Epidermal melanocyte (primary cell): ENCODE data around the gene RERGL.
"Not testable (repeated sequence)": the region's sequence is repeated elsewhere in the genome, so short reads cannot be mapped to it uniquely, and the experiment has no call there.

Source experiments
- DNase-seq: peaks from one replicate; pipeline ENCODE4 v3.0.0; 2011; ENCODE audit warnings: low spot score; ENCODE audit not compliant: insufficient read length

RERGL gene, protein sequence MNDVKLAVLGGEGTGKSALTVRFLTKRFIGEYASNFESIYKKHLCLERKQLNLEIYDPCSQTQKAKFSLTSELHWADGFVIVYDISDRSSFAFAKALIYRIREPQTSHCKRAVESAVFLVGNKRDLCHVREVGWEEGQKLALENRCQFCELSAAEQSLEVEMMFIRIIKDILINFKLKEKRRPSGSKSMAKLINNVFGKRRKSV

DNA sequence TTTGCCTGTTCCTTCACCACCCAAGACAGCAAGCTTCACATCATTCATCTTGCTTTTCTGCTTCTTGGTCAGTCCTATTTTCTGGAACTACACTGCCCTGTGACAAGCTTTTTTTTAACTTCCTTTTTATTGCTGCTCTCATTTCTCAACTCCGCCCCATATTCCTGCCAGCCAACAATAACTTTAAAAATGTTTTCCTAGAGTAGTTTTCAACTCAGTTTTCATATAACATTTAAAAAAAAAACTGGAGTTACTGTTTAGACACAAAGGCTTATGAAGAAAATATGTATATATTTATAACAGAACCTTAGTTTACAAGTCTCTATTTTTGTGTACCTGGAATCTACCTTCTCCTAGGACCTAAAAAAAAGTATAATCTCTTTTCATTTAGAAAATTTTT, at the start of gene RERGL:
Gene RERGL (minus strand): TSS at position 101 of the 400 bp plus-strand sequence. CDS start 53 bp downstream, at position 48.
- no peak for DNase-seq

DNA sequence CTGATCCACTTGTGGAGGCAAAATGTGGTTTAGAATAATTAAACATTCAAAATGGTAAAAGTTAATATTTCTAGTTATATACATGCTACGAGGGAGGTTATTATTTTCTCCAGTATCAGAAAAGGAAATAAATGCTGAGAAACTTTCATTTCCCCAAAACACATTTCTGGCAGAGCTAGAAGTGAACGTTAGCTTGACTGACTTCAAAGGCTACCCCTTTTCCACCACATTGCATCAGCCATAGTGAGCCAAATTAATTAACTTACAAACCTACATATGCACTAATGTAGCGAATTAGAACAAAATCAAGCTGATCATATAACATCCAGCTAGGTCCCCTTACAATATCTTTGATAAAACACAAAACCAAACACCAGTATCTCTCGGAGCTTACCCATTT, 49.3 kb upstream of the RERGL start:
- no peak for DNase-seq

DNA sequence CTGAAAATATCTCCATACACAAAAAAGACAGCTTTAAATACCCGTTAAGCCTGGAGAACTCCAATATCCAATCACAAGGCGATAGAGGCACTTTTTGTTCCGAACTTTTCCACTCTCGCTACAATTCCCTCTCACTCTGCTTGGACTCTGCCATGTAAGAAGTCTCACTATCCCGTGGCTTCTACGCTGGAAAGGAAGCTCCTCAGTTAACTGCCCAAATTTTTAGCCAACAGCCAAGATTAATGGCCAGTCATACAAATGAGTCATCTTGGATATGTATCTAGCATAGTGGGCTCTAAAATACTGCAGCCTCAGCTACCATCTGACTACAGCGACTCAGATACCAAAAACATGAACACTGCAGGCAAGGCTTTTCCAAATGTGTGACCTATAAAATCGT, 45.5 kb upstream of the RERGL start:
- no peak for DNase-seq

DNA sequence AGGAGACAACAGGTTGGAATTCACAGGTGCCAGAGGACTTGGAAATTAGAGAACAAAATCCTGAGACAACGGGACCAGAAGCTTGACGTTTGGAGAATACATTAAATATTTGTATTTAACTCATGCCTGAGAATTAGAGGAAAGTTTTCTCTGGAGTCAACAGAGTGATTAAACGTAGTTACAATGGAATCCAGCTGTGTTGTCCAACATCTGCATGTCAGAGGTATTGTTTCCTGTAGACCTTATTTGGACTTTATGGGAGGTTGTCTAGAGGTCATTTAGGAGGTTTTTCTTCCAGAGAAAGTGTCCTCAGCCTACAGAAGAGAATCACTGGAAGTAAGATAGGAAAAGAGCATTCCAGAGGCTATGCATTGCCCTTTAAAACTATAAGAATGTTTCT, 45.1 kb upstream of the RERGL start:
- DNase-seq = no peak

DNA sequence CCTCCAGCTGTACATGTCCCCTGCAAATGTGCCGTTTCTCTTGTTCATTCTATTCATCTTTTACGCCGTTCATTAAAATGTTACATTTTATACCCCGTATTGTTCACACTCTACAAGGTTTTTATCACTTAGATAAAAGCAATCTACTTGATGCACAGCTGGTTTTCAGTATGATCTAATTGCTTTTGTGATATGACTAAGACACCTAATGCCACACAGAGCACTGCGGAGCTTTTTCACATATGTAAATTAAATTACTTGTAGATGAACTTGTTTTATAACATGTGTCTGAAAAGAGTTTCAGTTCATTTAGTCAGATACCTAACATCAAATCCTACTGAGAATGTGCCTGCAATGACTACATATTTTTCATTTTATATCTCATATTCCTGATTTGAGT, 40.9 kb upstream of the RERGL start:
- DNase-seq = no peak

DNA sequence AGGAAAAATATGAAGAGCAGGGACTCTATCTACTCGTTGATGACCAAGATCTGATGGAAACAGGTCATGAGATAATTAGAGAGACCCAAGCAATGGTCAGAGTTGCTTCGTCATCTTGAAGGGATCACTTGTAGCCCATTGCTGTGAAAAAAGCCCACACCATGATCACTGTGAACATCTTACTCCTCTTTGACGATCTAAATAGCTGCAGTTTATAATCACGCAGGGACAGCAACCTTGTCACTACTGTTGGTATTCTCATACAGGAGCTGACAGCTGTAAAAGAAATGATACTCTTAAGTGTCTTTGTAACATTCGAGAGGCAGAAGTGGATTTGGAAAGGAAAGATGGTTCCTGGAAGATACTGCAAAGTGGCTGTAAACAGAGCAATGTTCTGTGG, 33.7 kb upstream of the RERGL start:
- DNase-seq = no peak

DNA sequence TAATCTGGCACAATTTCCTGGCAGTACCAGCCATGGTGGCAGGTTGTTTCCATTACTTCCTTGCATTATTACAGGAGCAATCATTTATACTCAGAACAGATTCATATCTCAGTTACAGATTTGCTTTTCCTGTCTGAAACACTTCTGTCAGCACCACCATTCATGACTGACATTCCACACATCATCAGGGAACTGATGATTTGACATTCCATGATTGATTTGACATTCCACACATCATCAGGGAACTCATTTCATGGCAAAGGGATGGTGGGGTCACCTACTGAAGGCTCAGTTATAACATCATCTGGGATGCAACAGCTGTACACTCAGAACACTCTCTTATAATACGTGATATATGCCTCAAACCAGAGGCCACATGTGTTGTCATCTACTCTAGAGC, 30.9 kb upstream of the RERGL start:
- DNase-seq = no peak

DNA sequence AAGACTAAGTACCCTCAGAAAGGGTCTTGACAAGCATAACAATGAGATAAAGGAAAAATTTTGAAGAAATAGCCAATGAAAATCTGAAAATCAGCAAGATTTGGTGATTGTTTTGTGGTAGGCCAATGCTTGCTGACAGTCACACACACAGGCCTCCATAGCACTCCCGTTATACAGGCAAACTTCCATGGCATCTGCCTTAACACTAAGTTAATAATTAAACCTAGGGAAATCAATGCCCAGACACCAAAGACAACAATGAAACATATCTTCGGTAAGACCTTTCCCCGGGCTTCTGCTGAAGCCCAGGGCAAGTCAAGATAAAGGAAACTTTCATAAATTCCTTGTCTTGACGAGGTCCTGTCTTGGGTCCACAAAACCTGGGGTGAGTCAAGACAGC, 18.6 kb upstream of the RERGL start:
- DNase-seq = no peak

DNA sequence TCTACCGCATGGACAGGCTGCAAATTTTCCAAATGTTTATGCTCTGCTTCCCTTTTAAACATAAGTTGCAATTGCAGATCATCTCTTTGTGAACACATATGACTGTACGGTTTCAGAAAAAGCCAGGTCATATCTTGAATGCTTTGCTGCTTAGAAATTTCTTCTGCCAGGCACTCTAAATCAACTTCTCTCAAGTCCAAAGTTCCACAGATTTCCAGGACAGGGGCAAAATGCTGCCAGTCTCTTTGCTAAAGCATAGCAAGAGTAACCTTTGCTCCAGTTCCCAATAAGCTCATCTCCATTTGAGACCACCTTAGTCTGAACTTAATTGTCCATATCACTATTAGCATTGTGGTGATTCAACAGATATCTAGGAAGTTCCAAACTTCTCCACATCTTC, 13.6 kb upstream of the RERGL start:
- DNase-seq = no peak

DNA sequence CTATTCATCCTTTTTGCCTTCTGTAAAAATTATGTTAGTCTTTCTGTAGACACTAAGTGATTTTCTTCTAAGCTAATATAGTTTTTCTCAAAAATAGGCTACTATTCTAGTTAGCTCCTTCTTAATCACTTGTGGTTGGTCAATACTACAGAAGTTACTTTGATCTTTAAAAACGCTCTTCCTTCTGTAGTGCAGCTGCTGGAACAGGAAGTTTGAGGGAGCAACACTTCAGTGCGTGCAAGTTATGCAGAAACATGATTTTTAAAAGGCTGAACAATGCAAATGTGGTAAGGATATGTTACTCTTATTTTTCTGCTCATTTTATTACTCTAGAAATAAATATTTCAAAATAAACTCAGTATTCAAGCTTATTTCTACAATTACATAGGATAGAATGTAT, 11.1 kb upstream of the RERGL start:
- DNase-seq = no peak

DNA sequence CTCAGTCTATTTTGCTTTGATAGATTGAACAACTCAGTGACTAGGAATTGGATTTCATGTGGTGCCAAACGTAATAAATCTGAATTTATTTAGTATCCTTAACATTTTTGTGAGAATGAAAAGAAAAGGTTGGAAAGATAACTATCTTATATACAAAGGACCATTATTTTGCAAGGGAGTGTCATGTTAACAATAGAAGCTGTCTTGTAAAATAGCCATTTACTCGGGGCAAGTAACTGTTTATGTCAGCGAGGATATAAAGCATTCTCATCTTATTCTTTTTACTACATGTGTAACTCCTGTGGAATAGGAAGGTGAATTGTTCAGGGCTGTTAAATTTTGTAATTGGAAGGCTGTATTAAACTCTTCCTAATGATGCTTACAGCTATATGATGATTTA, 5.9 kb downstream of the RERGL start:
- DNase-seq = no peak

DNA sequence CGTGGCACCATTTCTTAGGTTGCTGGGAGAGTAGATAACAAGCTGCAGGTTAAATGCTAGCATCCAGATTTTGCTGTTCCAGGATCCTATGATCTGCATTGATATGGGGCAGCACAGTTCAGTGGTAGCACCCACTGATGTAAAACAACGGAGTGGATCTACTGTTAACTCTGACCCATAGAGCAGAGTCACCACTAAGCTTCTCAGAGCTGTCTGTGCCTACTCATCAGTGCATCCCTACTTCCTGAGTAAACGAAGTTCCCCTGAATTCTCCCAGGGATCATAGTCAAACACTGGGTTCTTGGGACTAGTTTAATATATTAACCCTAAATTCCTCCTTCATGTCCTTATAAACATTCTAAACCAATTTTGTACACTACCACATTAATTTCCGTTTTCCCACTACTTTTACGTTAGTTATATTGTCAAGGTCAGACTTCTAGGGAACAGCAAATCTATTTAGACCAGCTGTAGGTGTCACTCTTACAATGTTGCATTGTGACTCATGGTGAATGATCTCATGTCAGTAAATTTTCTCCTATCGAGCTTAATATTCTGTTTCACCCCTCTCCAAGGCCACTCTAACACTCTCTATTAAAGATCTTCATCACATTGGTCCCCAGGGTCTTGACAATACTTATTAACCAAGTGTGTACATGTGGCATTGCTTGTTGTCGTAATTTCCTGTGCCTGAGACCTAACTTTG, 10.3 kb downstream of the RERGL start:
- DNase-seq = no peak

DNA sequence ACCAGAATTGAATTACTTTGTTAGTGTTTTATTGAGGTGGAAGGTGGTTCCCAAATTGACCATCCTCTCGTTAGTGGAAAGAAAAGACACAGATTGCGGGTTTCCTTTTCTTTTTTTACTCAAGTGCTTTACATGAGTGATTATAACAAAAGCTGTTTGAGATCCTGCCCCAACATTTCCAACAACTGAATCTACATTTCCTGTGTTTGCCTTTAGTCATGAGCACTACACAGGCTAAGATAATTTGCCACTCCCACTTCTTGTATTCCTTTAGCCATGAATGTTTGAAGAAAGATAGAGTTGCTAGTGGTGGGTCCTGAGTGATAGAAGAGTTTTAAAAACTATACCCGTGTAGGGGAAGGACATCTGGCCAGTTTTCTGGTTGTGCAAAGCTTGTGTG, 16.0 kb downstream of the RERGL start:
- DNase-seq = no peak

DNA sequence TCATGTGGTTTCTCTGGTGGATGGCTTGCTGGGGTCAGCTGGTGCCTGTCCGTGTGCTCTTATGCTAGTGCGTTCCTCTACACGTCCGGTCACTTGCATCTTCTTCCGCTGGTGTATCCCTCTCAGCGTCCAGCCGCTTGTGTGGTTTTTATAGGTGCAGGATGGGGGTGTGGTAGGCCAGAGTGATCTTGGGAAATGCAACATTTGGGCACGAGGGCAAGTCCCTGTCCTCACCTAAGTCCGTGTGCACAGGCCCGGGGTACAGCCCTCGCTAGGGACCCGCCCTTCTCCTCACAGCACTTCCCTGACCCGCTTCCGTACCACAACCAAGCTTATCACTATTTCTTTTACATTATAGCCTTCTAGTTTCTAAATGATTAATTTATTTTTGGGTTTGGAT, 17.3 kb downstream of the RERGL start:
- no peak for DNase-seq

DNA sequence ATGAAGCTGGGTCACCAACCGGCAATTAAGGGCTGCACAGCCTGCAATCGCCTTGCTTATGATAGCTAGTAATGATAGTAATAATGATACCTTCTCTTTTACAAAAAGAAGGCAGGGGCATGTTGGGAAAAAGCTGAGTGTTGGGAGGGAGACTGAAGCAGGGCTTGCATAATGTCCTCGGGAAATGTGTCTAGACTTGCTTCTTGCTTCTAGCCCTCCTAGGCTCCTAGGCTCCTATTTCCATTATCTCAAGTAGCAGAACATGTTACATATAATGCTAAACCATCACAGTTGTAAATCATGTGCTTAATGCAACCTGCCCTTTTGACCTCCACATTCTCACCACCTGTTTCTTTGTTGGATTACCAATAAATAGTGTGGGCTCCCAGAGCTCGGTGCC, 18.7 kb downstream of the RERGL start:
- no peak for DNase-seq

DNA sequence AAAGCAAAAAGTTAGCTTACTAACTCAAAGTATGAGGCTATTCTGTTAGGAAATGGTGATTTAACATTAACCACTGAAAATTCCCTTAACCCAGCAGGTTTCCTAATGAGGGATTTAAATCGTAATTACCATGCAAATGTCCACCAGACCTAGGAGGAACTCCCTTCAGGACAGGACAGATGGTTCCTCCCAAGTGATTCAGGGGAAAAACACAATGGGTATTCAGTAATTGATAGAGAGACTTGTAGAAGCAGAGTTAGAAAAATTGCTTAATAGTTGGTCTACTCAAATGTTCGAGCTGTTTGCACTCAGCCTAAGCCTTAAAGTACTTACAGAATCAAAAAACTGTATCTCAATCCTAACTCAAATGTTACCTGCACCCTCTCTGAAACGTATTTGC, 21.6 kb downstream of the RERGL start:
- no peak for DNase-seq

DNA sequence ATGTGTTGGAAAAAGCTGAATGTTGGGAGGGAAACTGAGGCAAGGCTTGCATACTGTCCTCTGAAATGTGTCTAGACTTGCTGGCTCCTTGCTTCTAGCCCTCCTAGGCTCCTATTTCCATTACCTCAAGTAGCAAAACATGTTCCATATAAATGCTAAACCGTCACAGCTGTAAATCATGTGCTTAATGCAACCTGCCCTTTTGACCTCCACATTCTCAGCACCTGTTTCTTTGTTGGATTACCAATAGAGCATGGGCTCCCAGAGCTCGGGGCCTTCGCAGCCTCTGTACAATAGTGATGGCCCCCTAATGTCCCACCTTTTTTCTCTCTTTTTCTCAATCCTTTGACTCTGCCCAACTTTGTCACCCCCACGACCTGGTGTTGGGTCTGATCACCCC, 23.3 kb downstream of the RERGL start:
- no peak for DNase-seq

DNA sequence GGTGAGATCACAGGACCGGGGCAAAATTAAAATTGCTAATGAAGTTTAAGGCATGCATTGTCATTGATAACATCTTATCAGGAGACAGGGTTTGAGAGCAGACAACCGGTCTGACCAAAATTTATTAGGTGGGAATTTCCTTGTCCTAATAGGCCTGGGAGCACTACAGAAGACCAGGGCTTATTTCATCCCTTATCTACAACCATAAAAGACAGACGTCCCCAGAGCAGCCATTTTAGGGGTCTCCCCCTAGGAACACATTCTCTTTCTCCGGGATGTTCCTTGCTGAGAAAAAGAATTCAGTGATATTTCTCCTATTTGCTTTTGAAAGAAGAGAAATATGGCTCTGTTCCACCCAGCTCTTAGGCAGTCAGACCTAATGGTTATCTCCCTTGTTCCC, 27.1 kb downstream of the RERGL start:
- DNase-seq = not testable (repeated sequence)

DNA sequence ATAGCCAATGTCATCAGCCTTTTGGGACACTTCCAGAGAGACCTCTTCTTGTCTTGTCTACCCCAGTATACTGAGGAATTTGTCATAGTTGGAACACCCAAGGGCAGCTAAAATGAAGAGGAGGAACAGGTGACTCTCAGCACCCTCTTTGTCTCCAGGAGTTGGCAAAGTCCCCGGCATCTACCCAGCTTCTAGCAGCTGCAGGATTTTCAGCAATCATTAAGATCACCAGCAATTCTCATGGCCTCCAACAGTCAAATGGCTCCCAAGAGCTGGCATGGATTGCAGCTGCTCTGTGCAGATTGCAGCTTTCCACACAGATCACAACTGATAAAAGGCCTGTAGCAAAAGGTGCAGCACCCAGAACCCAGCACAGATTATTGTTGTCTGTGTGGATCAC, 32.9 kb downstream of the RERGL start:
- no peak for DNase-seq

DNA sequence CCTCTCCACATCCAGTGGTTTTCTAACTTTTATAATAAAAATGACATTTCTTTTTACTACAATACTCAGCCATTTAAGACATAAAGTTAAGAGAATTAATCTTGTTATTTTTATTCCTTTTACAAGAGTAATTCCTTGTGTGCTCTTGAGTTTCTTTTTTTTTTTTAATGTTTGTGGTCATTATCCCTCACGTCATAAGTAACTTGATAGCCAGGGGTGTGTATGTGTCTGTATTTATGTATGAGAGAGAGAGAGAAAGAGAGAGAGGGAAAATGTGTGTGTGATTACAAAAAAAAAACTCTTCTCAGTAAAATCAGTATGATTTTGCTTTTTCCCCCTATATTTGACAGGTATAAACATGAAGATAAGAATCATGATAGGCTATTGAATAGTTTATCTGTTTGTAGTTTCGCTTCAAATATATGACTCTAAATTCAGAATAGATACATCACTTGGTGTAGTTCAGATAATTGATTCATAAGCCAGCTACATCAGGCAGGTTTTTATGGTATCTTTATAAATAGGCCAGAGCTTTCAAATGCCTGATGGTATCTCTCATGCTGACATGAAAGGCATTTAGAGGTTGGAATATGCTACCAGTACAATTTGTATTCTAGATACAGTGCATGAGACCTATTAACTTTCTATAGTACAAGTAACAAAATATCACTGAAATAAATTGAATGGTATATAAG, 34.9 kb downstream of the RERGL start:
- DNase-seq = no peak

DNA sequence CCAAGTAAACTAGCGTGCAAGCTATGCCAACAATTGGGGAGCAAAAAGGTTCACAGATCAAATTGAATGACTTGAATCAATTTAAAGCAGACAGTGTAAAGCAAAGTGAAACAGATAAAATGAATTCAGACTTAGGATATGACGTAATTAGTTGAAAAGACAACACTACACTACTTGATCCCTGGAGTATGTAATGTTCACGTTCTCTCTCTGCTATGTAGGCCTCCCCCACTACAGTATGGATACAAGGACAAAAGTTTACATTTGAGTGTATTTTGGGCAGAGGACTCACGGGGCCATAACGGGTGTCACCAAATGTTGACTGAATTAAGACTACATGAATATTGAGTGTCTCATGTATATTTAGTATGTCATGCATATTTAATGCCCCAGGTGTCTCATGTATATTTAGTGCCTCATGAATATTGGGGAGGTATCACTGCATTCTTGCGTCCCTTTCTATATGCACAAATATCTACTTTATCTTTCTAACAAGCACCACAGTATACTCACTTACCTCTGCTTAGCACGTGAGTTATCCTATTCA, 44.5 kb downstream of the RERGL start:
- no peak for DNase-seq

DNA sequence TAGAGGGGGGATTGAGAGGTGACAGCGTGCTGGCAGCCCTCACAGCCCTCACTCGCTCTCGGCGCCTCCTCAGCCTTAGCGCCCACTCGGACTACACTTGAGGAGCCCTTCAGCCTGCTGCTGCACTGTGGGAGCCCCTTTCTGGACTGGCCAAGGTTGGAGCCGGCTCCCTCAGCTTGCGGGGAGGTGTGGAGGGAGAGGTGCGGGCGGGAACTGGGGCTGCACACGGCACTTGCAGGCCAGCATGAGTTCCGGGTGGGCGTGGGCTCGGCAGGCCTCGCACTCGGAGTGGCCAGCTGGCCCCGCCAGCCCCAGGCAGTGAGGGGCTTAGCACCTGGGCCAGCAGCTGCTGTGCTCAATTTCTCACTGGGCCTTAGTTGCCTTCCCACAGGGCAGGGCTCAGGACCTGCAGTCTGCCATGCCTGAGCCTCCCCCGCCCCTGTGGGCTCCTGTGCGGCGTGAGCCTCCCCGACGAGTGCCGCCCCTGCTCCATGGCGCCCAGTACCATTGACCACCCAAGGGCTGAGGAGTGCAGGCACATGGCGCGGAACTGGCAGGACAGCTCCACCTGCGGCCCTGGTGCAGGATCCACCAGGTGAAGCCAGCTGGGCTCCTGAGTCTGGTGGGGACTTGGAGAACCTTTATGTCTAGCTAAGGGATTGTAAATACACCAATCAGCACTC, 49.8 kb downstream of the RERGL start:
- not testable (repeated sequence) for DNase-seq
